ENCODE results near the gene NOTCH2.
A peak's percentile ranks its signal among the peaks of the same experiment; 100 is the strongest.
"Not testable (repeated sequence)": the region's sequence is repeated elsewhere in the genome, so short reads cannot be mapped to it uniquely, and the experiment has no call there.

DNA sequence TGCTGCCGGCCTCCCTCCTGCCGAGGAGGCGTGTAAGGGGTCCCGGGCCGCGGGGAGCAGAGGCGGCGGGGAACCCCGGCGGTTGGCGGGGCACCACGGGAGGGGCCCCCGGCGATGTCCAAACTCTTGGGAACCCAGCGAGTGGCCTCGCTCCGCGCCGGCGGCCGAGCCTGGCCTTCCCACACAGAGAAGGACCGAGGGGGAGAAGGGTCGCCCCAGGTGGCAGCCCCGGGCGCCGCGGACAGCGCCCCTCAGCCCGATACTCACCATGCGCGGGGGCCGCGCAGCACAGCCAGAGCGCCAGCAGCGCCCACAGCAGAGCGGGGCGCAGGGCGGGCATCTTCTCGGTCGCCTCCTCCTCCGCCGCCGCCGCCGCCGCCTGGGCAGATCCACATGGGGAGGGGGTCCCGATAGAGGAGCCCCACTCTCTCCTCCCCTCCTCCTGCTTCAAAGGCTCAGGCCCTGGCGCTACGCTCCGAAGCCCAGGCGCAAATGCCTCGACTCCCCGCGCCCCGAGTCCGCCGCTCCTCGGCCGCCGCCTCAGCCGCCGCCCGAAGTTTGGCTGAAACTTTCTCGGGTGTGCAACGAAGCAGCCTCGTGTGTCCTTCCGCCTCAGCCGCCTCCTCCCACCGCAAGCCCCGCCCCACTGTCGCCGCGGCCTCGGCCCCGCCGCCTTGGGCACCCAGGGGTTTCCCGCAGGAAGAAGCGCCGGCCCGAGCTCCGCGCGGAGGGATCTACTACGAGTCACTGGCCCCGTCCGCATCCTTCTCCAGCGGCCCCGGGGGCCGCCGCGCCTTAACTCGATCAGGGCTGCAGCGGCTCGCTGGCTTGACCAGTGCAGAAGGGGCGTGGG is at the start of gene NOTCH2:
- TF ChIP-seq, protein P1, sequence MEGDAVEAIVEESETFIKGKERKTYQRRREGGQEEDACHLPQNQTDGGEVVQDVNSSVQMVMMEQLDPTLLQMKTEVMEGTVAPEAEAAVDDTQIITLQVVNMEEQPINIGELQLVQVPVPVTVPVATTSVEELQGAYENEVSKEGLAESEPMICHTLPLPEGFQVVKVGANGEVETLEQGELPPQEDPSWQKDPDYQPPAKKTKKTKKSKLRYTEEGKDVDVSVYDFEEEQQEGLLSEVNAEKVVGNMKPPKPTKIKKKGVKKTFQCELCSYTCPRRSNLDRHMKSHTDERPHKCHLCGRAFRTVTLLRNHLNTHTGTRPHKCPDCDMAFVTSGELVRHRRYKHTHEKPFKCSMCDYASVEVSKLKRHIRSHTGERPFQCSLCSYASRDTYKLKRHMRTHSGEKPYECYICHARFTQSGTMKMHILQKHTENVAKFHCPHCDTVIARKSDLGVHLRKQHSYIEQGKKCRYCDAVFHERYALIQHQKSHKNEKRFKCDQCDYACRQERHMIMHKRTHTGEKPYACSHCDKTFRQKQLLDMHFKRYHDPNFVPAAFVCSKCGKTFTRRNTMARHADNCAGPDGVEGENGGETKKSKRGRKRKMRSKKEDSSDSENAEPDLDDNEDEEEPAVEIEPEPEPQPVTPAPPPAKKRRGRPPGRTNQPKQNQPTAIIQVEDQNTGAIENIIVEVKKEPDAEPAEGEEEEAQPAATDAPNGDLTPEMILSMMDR (IDR thresholded peaks at IDR 0.05 in 4 of 5, conservative IDR thresholded peaks at IDR 0.05 in 1 of 5), result not testable (repeated sequence)
- peak; percentile 39 to 61 for TF ChIP-seq POLR2A (IDR thresholded peaks at IDR 0.05)

All from gastrocnemius medialis (tissue), 4 donors.